Ascending aorta (tissue), 2 donors: ENCODE data around the gene CACNA1B. TPM values are rescaled to one million over a fixed set of nuclear protein-coding genes. Genes with fewer than 3 reads are reported as not detected.

Experiments
- DNase-seq, 2 donors: peaks; one replicate each; pipeline ENCODE4 v3.0.0-alpha.2; 2019; ENCODE audit warnings: low spot score in 2 of 2
- H3K27ac ChIP-seq, 2 donors: fragments of 200-600 bp; sonication (generic); one replicate each; pipeline ENCODE4 v1.5.1; 2016 to 2017; ENCODE audit warnings: mild to moderate bottlenecking in 1 of 2
- H3K27me3 ChIP-seq: fragments of 200-600 bp; sonication (generic); one replicate; pipeline ENCODE4 v1.5.1; 2017
- H3K36me3 ChIP-seq, 2 donors: fragments of 200-600 bp; sonication (generic); one replicate each; pipeline ENCODE4 v1.5.1; 2016
- H3K4me1 ChIP-seq, 2 donors: fragments of 200-600 bp; sonication (generic); one replicate each; pipeline ENCODE4 v1.5.1; 2016 to 2017; ENCODE audit warnings: mild to moderate bottlenecking in 1 of 2
- H3K4me3 ChIP-seq, 2 donors: fragments of 200-600 bp; sonication (generic); one replicate each; pipeline ENCODE4 v1.5.1; 2016 to 2017; ENCODE audit warnings: mild to moderate bottlenecking in 1 of 2
- H3K9me3 ChIP-seq, 2 donors: fragments of 200-600 bp; sonication (generic); one replicate each; pipeline ENCODE4 v1.5.1; 2016
- intact Hi-C: fragments of 100-400 bp; cut with DNase I; formaldehyde crosslinking; loops from one replicate; pipeline ENCODE4 v1.15.1; 2023
- total RNA-seq: library from RNA; depleted of rRNA; stranded (reverse); fragments of >200 nt; gene quantifications from one replicate; pipeline ENCODE4 v1.1.0, GENCODE V29; 2016
- TF ChIP-seq, protein P1 (sequence below), 3 experiments: fragments of 200-600 bp in 2 of 3; fragments of 450-650 bp in 1 of 3; sonication (generic) in 2 of 3; IDR thresholded peaks; one replicate each; pipeline ENCODE4 v1.5.1; 2016 to 2019; ENCODE audit warnings: antibody characterized with exemption in 3 of 3, mild to moderate bottlenecking in 1 of 3, moderate library complexity in 1 of 3

Gene CACNA1B
- total RNA-seq, 1 donor from 2014 or later, result not detected

- TF ChIP-seq, protein P1, sequence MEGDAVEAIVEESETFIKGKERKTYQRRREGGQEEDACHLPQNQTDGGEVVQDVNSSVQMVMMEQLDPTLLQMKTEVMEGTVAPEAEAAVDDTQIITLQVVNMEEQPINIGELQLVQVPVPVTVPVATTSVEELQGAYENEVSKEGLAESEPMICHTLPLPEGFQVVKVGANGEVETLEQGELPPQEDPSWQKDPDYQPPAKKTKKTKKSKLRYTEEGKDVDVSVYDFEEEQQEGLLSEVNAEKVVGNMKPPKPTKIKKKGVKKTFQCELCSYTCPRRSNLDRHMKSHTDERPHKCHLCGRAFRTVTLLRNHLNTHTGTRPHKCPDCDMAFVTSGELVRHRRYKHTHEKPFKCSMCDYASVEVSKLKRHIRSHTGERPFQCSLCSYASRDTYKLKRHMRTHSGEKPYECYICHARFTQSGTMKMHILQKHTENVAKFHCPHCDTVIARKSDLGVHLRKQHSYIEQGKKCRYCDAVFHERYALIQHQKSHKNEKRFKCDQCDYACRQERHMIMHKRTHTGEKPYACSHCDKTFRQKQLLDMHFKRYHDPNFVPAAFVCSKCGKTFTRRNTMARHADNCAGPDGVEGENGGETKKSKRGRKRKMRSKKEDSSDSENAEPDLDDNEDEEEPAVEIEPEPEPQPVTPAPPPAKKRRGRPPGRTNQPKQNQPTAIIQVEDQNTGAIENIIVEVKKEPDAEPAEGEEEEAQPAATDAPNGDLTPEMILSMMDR (IDR thresholded peaks at IDR 0.05), result no peak
- no peaks in the 10 kb centered on the region for H3K27me3 ChIP-seq
- H3K9me3 ChIP-seq, result no peaks in the 10 kb centered on the region
- DNase-seq, result no peak
- H3K4me3 ChIP-seq, result no peak overlapping the region
- intact Hi-C loops, result no loop called here
- no peaks in the 10 kb centered on the region for H3K36me3 ChIP-seq
- no peaks in the 10 kb centered on the region for H3K4me1 ChIP-seq
- H3K27ac ChIP-seq, result no peak overlapping the region
These were observed 25.1 kb downstream of the CACNA1B start for GRCh38 chr9:137902646-137903045.

- TF ChIP-seq, protein P1 (IDR thresholded peaks at IDR 0.05), result no peak
- DNase-seq, result no peak
- H3K4me3 ChIP-seq, result no peak overlapping the region
These were observed 28.2 kb downstream of the CACNA1B start for GRCh38 chr9:137905740-137906139.

DNA sequence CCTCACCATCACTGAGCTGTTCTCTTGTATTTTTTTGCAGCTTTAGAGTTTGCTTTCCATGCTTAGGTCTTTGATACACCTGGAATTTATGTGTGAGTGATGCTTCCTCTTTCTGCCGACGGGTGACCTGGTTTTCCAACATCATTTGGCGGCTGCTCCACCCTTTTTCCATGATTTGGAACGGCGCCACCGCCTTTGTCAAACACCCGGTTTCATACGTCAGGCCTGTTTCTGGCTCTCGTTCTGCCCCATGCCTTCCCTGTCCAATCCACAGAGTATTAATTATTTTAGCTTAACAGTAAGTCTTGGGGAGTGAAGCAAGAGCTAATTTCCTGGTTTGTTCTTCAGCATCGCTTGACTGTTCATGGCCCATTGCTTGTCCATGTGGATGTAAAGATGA lies 30.2 kb downstream of the CACNA1B start:
- H3K27me3 ChIP-seq, result no peaks in the 10 kb centered on the region
- intact Hi-C loops, result no loop called here
- TF ChIP-seq, protein P1 (IDR thresholded peaks at IDR 0.05), result no peak

More at GRCh38 chr9:137905740-137906139, 28.2 kb downstream of the CACNA1B start:
- H3K9me3 ChIP-seq, result no peaks in the 10 kb centered on the region
- intact Hi-C loops, result no loop called here
- H3K36me3 ChIP-seq, result no peaks in the 10 kb centered on the region
- H3K27me3 ChIP-seq, result no peaks in the 10 kb centered on the region
- no peak overlapping the region for H3K27ac ChIP-seq
- H3K4me1 ChIP-seq, result no peaks in the 10 kb centered on the region

GRCh38 chr9:137912671-137913070 lies 35.1 kb downstream of the CACNA1B start:
- H3K9me3 ChIP-seq, result no peaks in the 10 kb centered on the region
- no peak overlapping the region for H3K27ac ChIP-seq
- TF ChIP-seq, protein P1 (IDR thresholded peaks at IDR 0.05), result no peak
- DNase-seq, result no peak
- H3K4me3 ChIP-seq, result no peak overlapping the region
- H3K36me3 ChIP-seq, result no peaks in the 10 kb centered on the region
- no peaks in the 10 kb centered on the region for H3K4me1 ChIP-seq
- H3K27me3 ChIP-seq, result no peaks in the 10 kb centered on the region
- intact Hi-C loops, result no loop called here

More for the DNA sequence above, 30.2 kb downstream of the CACNA1B start:
- Histone ChIP-seq H3K4me3 (no peak overlapping the region), H3K4me1 (no peaks in the 10 kb centered on the region), H3K36me3 (no peaks in the 10 kb centered on the region), H3K27ac (no peak overlapping the region), H3K9me3 (no peaks in the 10 kb centered on the region)
- no peak for DNase-seq

GRCh38 chr9:137913132-137913531 lies 35.5 kb downstream of the CACNA1B start:
- no peaks in the 10 kb centered on the region for H3K36me3 ChIP-seq
- no peak for DNase-seq
- H3K4me3 ChIP-seq, result no peak overlapping the region
- intact Hi-C loops, result no loop called here
- H3K27ac ChIP-seq, result no peak overlapping the region
- TF ChIP-seq, protein P1 (IDR thresholded peaks at IDR 0.05), result no peak
- no peaks in the 10 kb centered on the region for H3K9me3 ChIP-seq
- H3K4me1 ChIP-seq, result no peaks in the 10 kb centered on the region
- H3K27me3 ChIP-seq, result no peaks in the 10 kb centered on the region
